SK-N-SH treated with all-trans-retinoic acid at 6 μM for 48 hours (cell line): ENCODE results near the gene KIAA0825.
"Not testable (repeated sequence)": the region's sequence is repeated elsewhere in the genome, so short reads cannot be mapped to it uniquely, and the experiment has no call there.

Experiments
- ATAC-seq: fragments of 200-7000 bp; cut with Tn5 transposase; 3 replicates; pipeline ENCODE4 v1.9.1; 2020; ENCODE audit warnings: mild to moderate bottlenecking, moderate library complexity
- ARNTL ChIP-seq: fragments of 450-650 bp; formaldehyde crosslinking; IDR thresholded peaks from 2 replicates; pipeline ENCODE4 v1.5.0; 2020; ENCODE audit warnings: low read depth, mild to moderate bottlenecking, moderate library complexity, borderline replicate concordance
- BACH2 ChIP-seq: fragments of 250-450 bp; sonication (Bioruptor Pico); IDR thresholded peaks from 2 replicates; pipeline ENCODE4 v1.9.0; 2021; ENCODE audit warnings: mild to moderate bottlenecking, borderline replicate concordance
- CSDC2 ChIP-seq: fragments of 250-450 bp; sonication (Bioruptor Pico); IDR thresholded peaks from 2 replicates; pipeline ENCODE4 v1.5.0; 2020; ENCODE audit warnings: mild to moderate bottlenecking, moderate library complexity
- CSRNP3 ChIP-seq: fragments of 250-450 bp; sonication (Bioruptor Pico); IDR thresholded peaks from 2 replicates; pipeline ENCODE4 v1.5.1; 2021; ENCODE audit warnings: mild to moderate bottlenecking, moderate library complexity
- ESRRG ChIP-seq: fragments of 250-450 bp; sonication (Bioruptor Pico); IDR thresholded peaks from 2 replicates; pipeline ENCODE4 v1.6.1; 2021; ENCODE audit warnings: mild to moderate bottlenecking
- GLIS3 ChIP-seq: fragments of 250-450 bp; sonication (Bioruptor Pico); IDR thresholded peaks from 2 replicates; pipeline ENCODE4 v1.5.0; 2020; ENCODE audit warnings: mild to moderate bottlenecking, moderate library complexity
- ISL1 ChIP-seq: fragments of 250-450 bp; sonication (Bioruptor Pico); IDR thresholded peaks from 2 replicates; pipeline ENCODE4 v2.1.2; 2022; ENCODE audit warnings: mild to moderate bottlenecking, moderate library complexity
- OSR1 ChIP-seq: fragments of 250-450 bp; sonication (Bioruptor Pico); IDR thresholded peaks from 2 replicates; pipeline ENCODE4 v1.8.0; 2022; ENCODE audit warnings: moderate library complexity, mild to moderate bottlenecking, inconsistent platforms
- PPARA ChIP-seq: fragments of 250-450 bp; sonication (Bioruptor Pico); IDR thresholded peaks from 2 replicates; pipeline ENCODE4 v1.5.0; 2020; ENCODE audit warnings: mild to moderate bottlenecking, borderline replicate concordance
- RARB ChIP-seq: fragments of 250-450 bp; sonication (Bioruptor Pico); IDR thresholded peaks from 2 replicates; pipeline ENCODE4 v1.8.0; 2021; ENCODE audit warnings: mild to moderate bottlenecking, moderate library complexity
- SNAI2 ChIP-seq: fragments of 250-450 bp; sonication (Bioruptor Pico); IDR thresholded peaks from 2 replicates; pipeline ENCODE4 v1.5.0; 2020; ENCODE audit warnings: mild to moderate bottlenecking, moderate library complexity
- TCF4 ChIP-seq: fragments of 250-450 bp; sonication (Bioruptor Pico); IDR thresholded peaks from 2 replicates; pipeline ENCODE4 v1.8.0; 2021; ENCODE audit warnings: mild to moderate bottlenecking, moderate library complexity, borderline replicate concordance
- TOX ChIP-seq: fragments of 250-450 bp; sonication (Bioruptor Pico); IDR thresholded peaks from 2 replicates; pipeline ENCODE4 v1.8.0; 2021; ENCODE audit warnings: mild to moderate bottlenecking, moderate library complexity, borderline replicate concordance
- TSHZ2 ChIP-seq: fragments of 250-450 bp; sonication (Bioruptor Pico); IDR thresholded peaks from 2 replicates; pipeline ENCODE4 v1.5.0; 2020; ENCODE audit warnings: mild to moderate bottlenecking, moderate library complexity
- ZC3H10 ChIP-seq: fragments of 250-450 bp; sonication (Bioruptor Pico); IDR thresholded peaks from 2 replicates; pipeline ENCODE4 v1.5.1; 2021; ENCODE audit warnings: mild to moderate bottlenecking, moderate library complexity
- ZFP30 ChIP-seq: fragments of 450-650 bp; formaldehyde crosslinking; IDR thresholded peaks from 2 replicates; pipeline ENCODE4 v1.5.0; 2022; ENCODE audit warnings: mild to moderate bottlenecking, moderate library complexity
- ZNF565 ChIP-seq: fragments of 450-650 bp; formaldehyde crosslinking; conservative IDR thresholded peaks from 2 replicates; pipeline ENCODE4 v1.5.0; 2020; ENCODE audit warnings: low read depth, mild to moderate bottlenecking, moderate library complexity
- ZNF70 ChIP-seq: fragments of 450-650 bp; formaldehyde crosslinking; IDR thresholded peaks from 2 replicates; pipeline ENCODE4 v1.5.0; 2020; ENCODE audit warnings: mild to moderate bottlenecking, moderate library complexity
- ZNF8 ChIP-seq: fragments of 450-650 bp; formaldehyde crosslinking; IDR thresholded peaks from 2 replicates; pipeline ENCODE4 v1.5.0; 2020; ENCODE audit warnings: mild to moderate bottlenecking, moderate library complexity
- TF ChIP-seq, protein P1 (sequence below): fragments of 250-450 bp; sonication (Bioruptor Pico); IDR thresholded peaks from 2 replicates; pipeline ENCODE4 v1.5.1; 2020; ENCODE audit warnings: low read depth, mild to moderate bottlenecking, moderate library complexity
- TF ChIP-seq, protein P2 (sequence below): fragments of 250-450 bp; sonication (Bioruptor Pico); IDR thresholded peaks from 2 replicates; pipeline ENCODE4 v1.8.0; 2020; ENCODE audit warnings: mild to moderate bottlenecking, moderate library complexity, borderline replicate concordance

Gene KIAA0825

DNA sequence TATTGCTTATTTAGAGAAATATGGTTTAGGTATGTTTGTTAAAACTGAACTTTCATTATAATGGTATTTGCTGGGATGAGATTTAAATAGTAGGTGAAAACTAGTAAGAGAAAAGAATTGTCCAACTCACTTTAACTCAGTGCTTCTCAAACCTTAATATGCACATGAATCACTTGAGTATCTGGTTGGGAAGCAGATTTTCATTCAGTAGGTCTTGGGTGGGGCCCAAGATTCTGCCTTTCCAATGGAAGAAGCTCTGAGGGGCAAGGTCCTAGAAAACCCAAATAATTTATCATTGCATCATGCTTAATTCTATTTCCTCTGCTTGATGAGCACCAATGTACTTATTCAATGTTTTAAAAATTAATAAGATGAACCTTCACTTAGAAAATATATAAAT lies 262.6 kb downstream of the KIAA0825 start (continued):
- TF ChIP-seq TOX, result no peak
- TF ChIP-seq BACH2 (CRISPR knock-in tag), result no peak
- TF ChIP-seq TCF4 (CRISPR knock-in tag), result no peak
- TF ChIP-seq, protein P1, sequence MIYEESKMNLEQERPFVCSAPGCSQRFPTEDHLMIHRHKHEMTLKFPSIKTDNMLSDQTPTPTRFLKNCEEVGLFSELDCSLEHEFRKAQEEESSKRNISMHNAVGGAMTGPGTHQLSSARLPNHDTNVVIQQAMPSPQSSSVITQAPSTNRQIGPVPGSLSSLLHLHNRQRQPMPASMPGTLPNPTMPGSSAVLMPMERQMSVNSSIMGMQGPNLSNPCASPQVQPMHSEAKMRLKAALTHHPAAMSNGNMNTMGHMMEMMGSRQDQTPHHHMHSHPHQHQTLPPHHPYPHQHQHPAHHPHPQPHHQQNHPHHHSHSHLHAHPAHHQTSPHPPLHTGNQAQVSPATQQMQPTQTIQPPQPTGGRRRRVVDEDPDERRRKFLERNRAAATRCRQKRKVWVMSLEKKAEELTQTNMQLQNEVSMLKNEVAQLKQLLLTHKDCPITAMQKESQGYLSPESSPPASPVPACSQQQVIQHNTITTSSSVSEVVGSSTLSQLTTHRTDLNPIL (CRISPR knock-in tag), result no peak
- no peak for TF ChIP-seq ZNF8 (CRISPR knock-in tag)

- ATAC-seq, result not testable (repeated sequence)
These were observed 263.4 kb downstream of the KIAA0825 start for GRCh38 chr5:94354837-94355485.

GRCh38 chr5:94353605-94354004 lies 264.8 kb downstream of the KIAA0825 start:
- TF ChIP-seq CSDC2 (CRISPR knock-in tag), result no peak
- no peak for TF ChIP-seq GLIS3 (CRISPR knock-in tag)
- no peak for TF ChIP-seq OSR1 (CRISPR knock-in tag)
- no peak for TF ChIP-seq ZNF70 (CRISPR knock-in tag)
- TF ChIP-seq BACH2 (CRISPR knock-in tag), result no peak
- TF ChIP-seq ZFP30 (CRISPR knock-in tag), result no peak
- TF ChIP-seq TSHZ2 (CRISPR knock-in tag), result no peak
- TF ChIP-seq ZC3H10 (CRISPR knock-in tag), result no peak
- no peak for TF ChIP-seq TOX
- TF ChIP-seq, protein P2, sequence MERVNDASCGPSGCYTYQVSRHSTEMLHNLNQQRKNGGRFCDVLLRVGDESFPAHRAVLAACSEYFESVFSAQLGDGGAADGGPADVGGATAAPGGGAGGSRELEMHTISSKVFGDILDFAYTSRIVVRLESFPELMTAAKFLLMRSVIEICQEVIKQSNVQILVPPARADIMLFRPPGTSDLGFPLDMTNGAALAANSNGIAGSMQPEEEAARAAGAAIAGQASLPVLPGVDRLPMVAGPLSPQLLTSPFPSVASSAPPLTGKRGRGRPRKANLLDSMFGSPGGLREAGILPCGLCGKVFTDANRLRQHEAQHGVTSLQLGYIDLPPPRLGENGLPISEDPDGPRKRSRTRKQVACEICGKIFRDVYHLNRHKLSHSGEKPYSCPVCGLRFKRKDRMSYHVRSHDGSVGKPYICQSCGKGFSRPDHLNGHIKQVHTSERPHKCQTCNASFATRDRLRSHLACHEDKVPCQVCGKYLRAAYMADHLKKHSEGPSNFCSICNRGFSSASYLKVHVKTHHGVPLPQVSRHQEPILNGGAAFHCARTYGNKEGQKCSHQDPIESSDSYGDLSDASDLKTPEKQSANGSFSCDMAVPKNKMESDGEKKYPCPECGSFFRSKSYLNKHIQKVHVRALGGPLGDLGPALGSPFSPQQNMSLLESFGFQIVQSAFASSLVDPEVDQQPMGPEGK (CRISPR knock-in tag), result no peak
- TF ChIP-seq ZNF565 (CRISPR knock-in tag), result no peak
- no peak for TF ChIP-seq TCF4 (CRISPR knock-in tag)
- TF ChIP-seq, protein P1 (CRISPR knock-in tag), result no peak
- no peak for TF ChIP-seq RARB
- no peak for TF ChIP-seq PPARA (CRISPR knock-in tag)
- no peak for TF ChIP-seq ISL1 (CRISPR knock-in tag)
- TF ChIP-seq CSRNP3 (CRISPR knock-in tag), result no peak
- TF ChIP-seq ARNTL (CRISPR knock-in tag), result no peak
- no peak for TF ChIP-seq SNAI2 (CRISPR knock-in tag)
- TF ChIP-seq ESRRG (CRISPR knock-in tag), result no peak
- TF ChIP-seq, all 23 proteins: peak for 0
- ATAC-seq, result no peak
